NCI-H2107 (cell line): Measurements from ENCODE around the gene MYH1.
"Not testable (repeated sequence)": the region's sequence is repeated elsewhere in the genome, so short reads cannot be mapped to it uniquely, and the experiment has no call there.

Experiments used
- DNase-seq: peaks from one replicate; lab custom pipeline; 2025; lab: John Stamatoyannopoulos, UW

MYH1 gene

GRCh38 chr17:10518271-10519037 is at the start of gene MYH1:
Gene MYH1, minus strand, starts transcription at chr17:10518542. Its CDS starts 1,900 bp downstream, at chr17:10516642.
- DNase-seq, result no peak

- no peak for DNase-seq
Measured at GRCh38 chr17:10563991-10564660, 45.8 kb upstream of the MYH1 start.

GRCh38 chr17:10558049-10558448 is 39.7 kb upstream of the MYH1 start:
- no peak for DNase-seq

GRCh38 chr17:10557422-10557821 is 39.1 kb upstream of the MYH1 start:
- no peak for DNase-seq

- DNase-seq, result no peak
Measured at GRCh38 chr17:10556301-10557005, 38.1 kb upstream of the MYH1 start.

- no peak for DNase-seq
Measured at GRCh38 chr17:10550014-10550413, 31.7 kb upstream of the MYH1 start.

- DNase-seq, result no peak
Measured at GRCh38 chr17:10549096-10549842, 30.9 kb upstream of the MYH1 start, which contains the start of gene MYH2. Gene MYH2, minus strand, starts transcription at chr17:10549658. Its CDS starts 1,738 bp downstream, at chr17:10547920.

GRCh38 chr17:10547351-10547750 is 29.0 kb upstream of the MYH1 start:
- DNase-seq, result no peak

- DNase-seq, result not testable (repeated sequence)
Measured at GRCh38 chr17:10543486-10543885, 25.1 kb upstream of the MYH1 start.

GRCh38 chr17:10541179-10541578 is 22.8 kb upstream of the MYH1 start:
- not testable (repeated sequence) for DNase-seq

GRCh38 chr17:10532026-10532425 is 13.7 kb upstream of the MYH1 start:
- DNase-seq, result no peak

- no peak for DNase-seq
Measured at GRCh38 chr17:10527419-10527818, 9.1 kb upstream of the MYH1 start.

- no peak for DNase-seq
Measured at GRCh38 chr17:10526517-10526916, 8.2 kb upstream of the MYH1 start.

- DNase-seq, result no peak
Measured at GRCh38 chr17:10523064-10523463, 4.7 kb upstream of the MYH1 start.

GRCh38 chr17:10521949-10522348 is 3.6 kb upstream of the MYH1 start:
- no peak for DNase-seq

- DNase-seq, result no peak
Measured at GRCh38 chr17:10516638-10517037, 1.7 kb downstream of the MYH1 start.

- no peak for DNase-seq
Measured at GRCh38 chr17:10516065-10516464, 2.3 kb downstream of the MYH1 start.

- no peak for DNase-seq
Measured at GRCh38 chr17:10513299-10514067, 4.9 kb downstream of the MYH1 start.

GRCh38 chr17:10512856-10513255 is 5.5 kb downstream of the MYH1 start:
- DNase-seq, result no peak

- no peak for DNase-seq
Measured at GRCh38 chr17:10499950-10500349, 18.4 kb downstream of the MYH1 start.

GRCh38 chr17:10492004-10492403 is 26.3 kb downstream of the MYH1 start:
- DNase-seq, result no peak
